NCI-H1930 (cell line): Measurements from ENCODE around the gene ZBTB5.
"Not testable (repeated sequence)": the region's sequence is repeated elsewhere in the genome, so short reads cannot be mapped to it uniquely, and the experiment has no call there.

Source experiments
- DNase-seq, 2 experiments: peaks; one replicate each; lab custom pipeline; 2025; lab: John Stamatoyannopoulos, UW

Gene ZBTB5

DNA sequence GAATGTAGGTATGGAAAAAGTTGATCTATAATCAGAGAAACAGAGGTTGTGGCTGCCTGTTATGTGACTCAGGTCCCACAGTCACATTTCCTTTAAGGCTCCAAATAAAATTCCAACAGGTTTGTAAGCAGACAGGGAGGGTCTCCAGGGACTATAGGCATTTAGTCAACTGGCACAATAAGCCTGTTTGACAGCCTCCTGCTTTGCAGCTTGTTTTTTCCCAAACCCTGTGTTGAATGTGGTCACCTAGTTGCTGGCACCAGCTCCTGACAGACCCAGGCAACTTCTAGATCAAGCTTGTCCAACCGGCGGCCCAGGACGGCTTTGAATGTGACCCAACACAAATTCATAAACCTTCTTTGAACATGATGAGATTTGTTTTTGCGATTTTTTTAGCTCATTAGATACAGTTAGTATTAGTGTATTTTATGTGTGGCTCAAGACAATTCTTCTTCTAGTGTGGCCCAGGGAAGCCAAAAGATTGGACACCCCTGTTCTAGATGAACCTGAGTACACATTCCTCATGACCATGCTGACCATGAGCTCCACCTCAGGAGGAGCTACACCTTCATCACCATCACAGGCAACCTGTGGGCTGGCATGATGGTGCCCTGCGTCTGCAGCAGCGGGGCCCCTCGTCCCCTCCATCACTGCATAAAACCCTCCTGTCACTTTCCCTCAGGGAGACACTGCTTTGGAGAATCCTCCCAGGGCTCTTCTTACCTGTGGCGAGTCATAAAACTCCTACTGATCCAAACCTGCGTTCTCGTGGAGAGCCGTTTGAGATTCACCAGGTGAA is 58.4 kb downstream of the ZBTB5 start:
- no peak for DNase-seq

DNA sequence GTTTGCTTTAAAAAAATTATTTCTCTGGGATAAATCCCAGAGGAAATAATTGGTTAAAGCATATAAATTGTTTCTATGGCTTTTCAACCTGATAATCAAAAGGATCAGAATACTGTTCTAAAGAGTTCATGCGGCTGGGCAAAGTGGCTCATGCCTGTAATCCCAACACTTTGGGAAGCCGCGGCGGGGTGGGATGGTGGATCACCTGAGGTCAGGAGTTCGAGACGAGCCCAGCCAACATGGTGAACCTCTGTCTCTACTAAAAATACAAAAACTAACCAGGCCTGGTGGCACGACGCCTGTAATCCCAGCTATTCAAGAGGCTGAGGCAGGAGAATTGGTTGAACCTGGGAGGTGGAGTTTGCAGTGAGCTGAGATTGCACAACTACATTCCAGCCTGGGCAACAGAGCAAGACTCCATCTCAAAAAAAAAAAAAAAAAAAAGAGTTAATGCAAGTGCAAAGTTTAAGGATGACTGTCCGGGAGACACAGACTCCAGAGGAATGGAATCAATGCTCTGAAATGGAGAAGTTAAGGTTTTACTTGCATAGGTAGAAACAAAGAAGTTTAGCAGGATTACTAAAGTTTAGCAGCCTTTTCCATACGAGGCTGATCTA is 59.4 kb downstream of the ZBTB5 start:
- no peak for DNase-seq

DNA sequence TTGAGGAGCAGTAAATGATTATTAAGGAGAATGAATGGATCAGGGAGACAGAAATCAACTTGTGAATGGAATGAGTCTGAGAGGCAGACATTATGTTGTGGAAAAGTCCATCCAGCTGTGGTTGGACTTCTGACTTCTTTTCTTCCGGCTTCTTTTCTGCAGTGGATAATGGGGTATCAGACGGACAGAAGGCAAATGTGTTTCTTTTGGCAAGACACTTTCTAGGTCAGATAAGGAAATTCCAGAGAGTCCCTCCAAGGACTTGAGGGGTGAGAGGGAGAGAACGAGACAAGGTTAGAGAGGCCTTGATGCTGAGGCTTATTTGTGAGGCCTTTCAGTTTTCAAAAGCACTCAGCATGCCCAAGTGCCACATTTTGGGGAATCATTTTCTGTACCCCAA is 59.9 kb downstream of the ZBTB5 start:
- no peak for DNase-seq

DNA sequence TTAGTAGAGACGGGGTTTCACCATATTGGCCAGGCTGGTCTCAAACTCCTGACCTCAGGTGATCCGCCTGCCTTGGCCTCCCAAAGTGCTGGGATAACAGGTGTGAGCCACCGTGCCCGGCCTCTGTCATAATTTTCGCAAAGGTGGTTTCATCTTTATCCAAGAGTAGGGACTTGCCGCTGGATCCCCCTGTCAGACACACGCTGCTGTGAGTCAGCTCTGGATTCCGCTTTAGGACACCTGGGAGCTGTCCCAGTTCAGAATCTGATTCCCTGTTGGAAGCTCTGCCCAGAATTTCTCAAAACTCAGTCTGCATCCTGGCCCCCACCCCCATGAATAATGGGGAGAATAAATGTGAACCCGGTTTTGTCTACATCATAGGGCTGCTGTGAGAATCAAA is 60.7 kb downstream of the ZBTB5 start:
- DNase-seq, result no peak

DNA sequence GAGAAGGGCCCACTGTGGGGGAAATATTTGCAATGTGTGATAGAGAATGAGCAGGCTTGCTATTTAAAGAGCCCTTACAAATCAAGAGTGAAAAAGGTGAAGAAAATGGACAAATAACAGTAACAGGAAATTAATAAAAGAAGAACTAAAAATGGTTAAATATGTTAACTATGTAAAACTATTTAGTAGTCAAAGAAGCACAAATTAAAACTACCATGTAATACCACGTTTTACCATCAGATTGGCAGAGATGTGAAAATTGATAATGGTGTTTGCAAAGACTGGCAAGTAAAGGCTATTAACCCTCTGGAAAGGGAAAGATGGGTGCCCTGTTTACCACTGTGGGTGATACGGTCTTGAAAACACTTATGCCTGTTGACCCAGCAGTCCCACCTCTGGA is 65.9 kb downstream of the ZBTB5 start:
- DNase-seq, result no peak

DNA sequence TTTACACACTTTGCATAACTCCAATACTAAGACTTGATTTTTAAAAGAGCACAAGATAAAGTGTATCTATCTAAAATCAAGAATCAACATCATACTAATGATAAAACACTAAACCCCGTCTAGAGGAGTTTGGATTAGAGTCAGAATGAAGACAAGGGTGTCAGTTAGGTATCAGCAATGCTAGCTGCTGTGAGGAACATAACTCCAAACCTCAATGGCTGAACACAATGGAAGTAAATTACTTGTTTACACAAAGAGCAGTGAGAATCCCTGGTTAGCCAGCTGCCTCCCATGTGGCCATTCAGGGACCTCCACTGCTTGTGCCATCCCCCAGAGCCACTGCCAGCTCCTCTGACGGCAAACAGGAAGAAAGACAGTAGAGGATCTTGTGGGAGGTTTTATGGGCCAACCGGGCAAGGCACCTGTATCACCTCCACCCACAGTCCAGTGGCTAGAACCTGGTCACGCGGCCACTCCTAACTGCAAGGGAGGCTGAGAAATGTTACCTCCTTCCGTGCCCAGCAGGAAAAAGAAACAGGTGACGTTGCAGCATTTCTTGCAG is 66.7 kb downstream of the ZBTB5 start:
- DNase-seq, result no peak

DNA sequence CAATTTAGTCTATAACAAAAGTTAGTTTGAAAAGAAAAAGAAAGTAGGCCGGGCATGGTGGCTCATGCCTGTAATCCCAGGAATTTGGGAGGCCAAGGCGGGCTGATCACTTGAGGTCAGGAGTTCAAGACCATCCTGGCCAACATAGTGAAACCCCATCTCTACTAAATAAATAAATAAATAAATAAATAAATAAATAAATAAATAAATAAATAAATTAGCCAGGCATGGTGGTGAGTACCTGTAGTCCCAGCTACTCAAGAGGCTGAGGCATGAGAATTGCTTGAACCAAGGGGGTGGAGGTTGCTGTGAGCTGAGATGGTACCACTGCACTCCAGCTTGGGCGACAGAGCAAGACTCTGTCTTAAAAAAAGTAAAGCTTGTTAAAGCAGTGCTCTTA is 67.3 kb downstream of the ZBTB5 start:
- not testable (repeated sequence) for DNase-seq

DNA sequence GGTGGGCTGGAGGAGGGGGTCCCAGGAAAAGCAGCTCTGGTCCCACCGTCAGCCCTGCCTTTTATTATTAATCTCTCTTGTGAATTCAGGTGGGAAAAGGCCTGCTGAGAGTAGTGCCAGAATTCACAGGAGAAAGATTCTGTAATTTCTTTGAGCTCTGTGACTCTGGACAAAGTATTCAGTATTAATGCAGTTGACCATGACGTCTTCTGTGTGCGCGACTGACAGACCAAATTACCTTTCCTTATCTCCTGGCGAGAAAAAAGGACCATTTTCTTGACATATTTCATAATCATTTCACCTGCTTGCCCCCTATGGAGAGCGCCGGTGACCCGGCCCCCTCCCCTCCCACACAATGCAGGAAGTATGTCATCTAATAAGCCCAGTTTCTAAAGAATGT is 69.6 kb downstream of the ZBTB5 start:
- DNase-seq, result no peak

DNA sequence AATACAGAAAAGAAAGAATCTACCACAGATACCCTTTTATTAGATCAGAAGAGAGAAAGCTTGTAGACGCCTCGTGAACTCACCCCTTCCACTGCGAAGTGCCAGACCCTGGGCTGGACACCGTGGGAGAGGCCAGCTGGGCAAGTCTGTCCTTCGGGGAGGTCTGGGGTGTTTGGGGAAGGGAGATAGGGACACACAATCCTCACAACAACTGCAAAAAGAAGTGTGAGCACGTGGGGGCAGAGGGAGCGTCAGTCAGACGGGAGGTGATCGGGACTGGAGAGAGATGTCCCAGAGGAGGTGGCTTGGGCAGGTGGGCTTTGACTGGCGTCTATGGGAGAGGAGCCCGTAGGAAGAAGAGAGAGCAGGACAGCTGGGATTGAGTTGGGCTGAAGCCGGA is 70.0 kb downstream of the ZBTB5 start:
- no peak for DNase-seq

DNA sequence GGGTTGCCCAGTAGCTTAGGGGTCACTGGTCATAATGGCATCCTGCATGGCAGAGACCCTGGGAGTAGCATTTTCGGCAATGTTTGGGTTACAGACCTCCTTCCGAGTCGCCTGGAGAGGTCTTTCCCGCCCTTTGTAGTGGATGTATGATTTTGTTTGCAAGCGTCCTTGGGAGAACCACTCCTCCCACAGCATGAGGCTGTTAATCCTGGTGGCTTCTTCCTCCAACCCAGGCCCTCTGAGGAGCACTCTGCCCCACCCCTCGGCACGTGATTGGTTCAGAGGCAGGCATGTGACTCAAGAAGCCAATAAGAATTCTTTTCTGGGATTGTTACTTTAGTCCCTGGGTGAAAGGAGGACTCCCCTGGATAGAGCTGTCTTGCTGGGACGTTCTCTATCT is 73.0 kb downstream of the ZBTB5 start:
- DNase-seq, result no peak

DNA sequence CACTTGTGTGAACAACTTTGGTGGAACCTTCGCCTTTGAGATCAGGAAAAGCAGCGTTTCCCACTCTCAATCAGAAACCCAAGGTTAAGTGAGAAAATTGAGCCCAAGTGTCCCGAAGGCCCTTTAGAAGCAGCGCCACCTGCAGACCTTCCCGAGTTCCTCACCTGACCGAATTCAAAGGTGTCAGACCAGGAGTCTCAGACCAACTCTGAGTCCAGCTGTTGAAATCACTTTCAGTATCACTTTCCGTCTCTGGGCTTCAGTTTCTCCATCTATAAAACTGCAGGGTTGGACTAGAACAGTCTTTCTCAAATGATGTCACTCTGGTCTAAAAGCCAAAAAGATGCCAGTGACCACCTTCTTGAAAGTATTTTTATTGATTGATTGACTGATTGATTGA is 74.5 kb downstream of the ZBTB5 start:
- peak in 1 of 2 experiments; percentile 40 for DNase-seq
